ENCODE measurements around the gene PHPT1. TPM values are rescaled to one million over a fixed set of nuclear protein-coding genes. Genes with fewer than 3 reads are reported as not detected.
A peak's percentile ranks its signal among the peaks of the same experiment; 100 is the strongest.

The PHPT1 gene
- total and polyA plus RNA-seq, 2 of the 13 experiments (the other 11 are each of a cell fraction or from before 2014, with no cell fraction given), result 189 to 192 TPM

GRCh38 chr9:136882109-136882946 lies 33.1 kb downstream of the PHPT1 start (continued):
- TF ChIP-seq ZNF597 (CRISPR knock-in tag; IDR thresholded peaks at IDR 0.05), result no peak
- TF ChIP-seq RERE (CRISPR knock-in tag; IDR thresholded peaks at IDR 0.05; ENCODE audit: low read depth), result 0 out of 2 replicates have a peak, but pooled peaks have one; percentile 14
- TF ChIP-seq ZNF17 (CRISPR knock-in tag; IDR thresholded peaks at IDR 0.05), result no peak
- no peak for TF ChIP-seq SSRP1 (CRISPR knock-in tag; IDR thresholded peaks at IDR 0.05)
- TF ChIP-seq ZNF121 (CRISPR knock-in tag; IDR thresholded peaks at IDR 0.05), result peak; percentile 91

Measured in HepG2 (cell line).